OCI-LY3 (cell line): ENCODE data around the gene FBN2.

ENCODE experiments used
- CTCF ChIP-seq: fragments of 200-600, 300-600 bp; sonication (generic); IDR thresholded peaks from 2 replicates; pipeline ENCODE4 v1.5.1; 2014; ENCODE audit warnings: antibody characterized with exemption, low read length, low read depth
- EZH2phosphoT487 ChIP-seq: fragments of 200-600 bp; shearing (Covaris generic); IDR thresholded peaks from 2 replicates; pipeline ENCODE4 v1.6.1; 2018; ENCODE audit warnings: antibody characterized with exemption, mixed run types, low read depth

DNA sequence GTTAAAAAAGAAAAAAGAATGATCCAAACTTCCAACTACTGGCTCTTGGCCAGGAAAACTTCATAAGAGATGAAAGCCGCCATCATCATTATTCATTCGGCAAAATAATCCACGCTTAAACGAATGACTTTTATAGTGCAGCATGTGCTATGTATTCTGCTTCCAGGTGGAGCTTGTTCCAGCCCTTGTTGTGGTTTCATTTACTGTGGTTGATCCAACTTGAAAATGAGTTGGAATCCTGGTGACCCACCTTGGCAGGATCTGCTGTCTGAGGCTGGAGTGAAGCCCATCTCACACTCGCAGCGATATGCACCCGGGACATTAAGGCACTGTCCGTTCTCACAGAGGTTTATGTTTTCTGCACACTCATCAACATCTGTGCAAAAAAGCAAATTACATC is 209.6 kb downstream of the FBN2 start:
- TF ChIP-seq CTCF, result no peak
- no peak for TF ChIP-seq EZH2phosphoT487
